ENCODE results near the gene AJUBA. TPM values are rescaled to one million over a fixed set of nuclear protein-coding genes. Genes with fewer than 3 reads are reported as not detected.

Gene AJUBA
- total and polyA plus RNA-seq, 2 donors (not counting 1 experiment from before 2014, with no cell fraction given) = 1.6 TPM; not detected in 1

- H3K9ac ChIP-seq (ENCODE audit: low read length) = no peak overlapping the region
- POLR2A ChIA-PET = no interaction called here
- H2AFZ ChIP-seq (ENCODE audit: insufficient read depth, low read depth, low read length, poor library complexity, severe bottlenecking) = no peak overlapping the region
- peaks cover 0 to 15% of the 10 kb centered on the region in 2 experiments for H3K36me3 ChIP-seq (replicated peaks in 1 of 2; ENCODE audit: control extremely low read depth in 1 of 2, control insufficient read depth in 1 of 2, extremely low read depth in 1 of 2, insufficient read depth in 2 of 2, low read length in 1 of 2)
- no peak overlapping the region for H3K4me3 ChIP-seq (ENCODE audit: control extremely low read depth in 1 of 5, extremely low read depth in 1 of 5, insufficient read depth in 1 of 5, low read depth in 2 of 5, low read length in 4 of 5)
- H3K4me3 Mint-ChIP-seq = no peak overlapping the region
- ATAC-seq (ENCODE audit: low read depth) (no peak), DNase-seq (no peak)
- WGBS (ENCODE audit: insufficient coverage) = 100% methylated on average over 5 of the region's 6 CpGs
- intact Hi-C loops (cut with micrococcal nuclease) = loop anchor here (5.0 to 10.0 kb wide), 2 partner anchors 113 to 670 kb away; partner anchors contain the start of gene LRP10
- no peaks in the 10 kb centered on the region for H4K20me1 ChIP-seq (ENCODE audit: control insufficient read depth, insufficient read depth, low read length, poor library complexity, severe bottlenecking)
- CTCF ChIA-PET = interaction anchor here (0.6 to 36.3 kb wide), 23 partner anchors 10 to 599 kb away, joined by 3 to 1134 read pairs (median 10); partner anchors contain the start of genes ACIN1, C14orf93, CDH24 and HAUS4
- H3K4me2 ChIP-seq (replicated peaks; ENCODE audit: low read depth, low read length, poor library complexity, severe bottlenecking) = no peak overlapping the region
- H3K27me3 Mint-ChIP-seq = peaks cover 2% of the 10 kb centered on the region
- no peak overlapping the region for H3K27ac Mint-ChIP-seq
- peaks cover 0 to 25% (median 10%) of the 10 kb centered on the region in 4 experiments for H3K27me3 ChIP-seq (replicated peaks in 1 of 4; ENCODE audit: control extremely low read depth in 1 of 4, control insufficient read depth in 3 of 4, insufficient read depth in 4 of 4, low read length in 3 of 4)
- H3K79me2 ChIP-seq (ENCODE audit: control insufficient read depth, insufficient read depth, low read length) = no peaks in the 10 kb centered on the region
- H3K4me1 Mint-ChIP-seq = peaks cover 7% of the 10 kb centered on the region
- H3K9me3 Mint-ChIP-seq (ENCODE audit: insufficient read depth) = no peaks in the 10 kb centered on the region
- peaks cover 24 to 31% of the 10 kb centered on the region in 2 donors for H3K4me1 ChIP-seq (ENCODE audit: control insufficient read depth in 2 of 2, insufficient read depth in 2 of 2, low read length in 2 of 2)
- no peak overlapping the region for H3K27ac ChIP-seq (ENCODE audit: low read length in 2 of 2)
- peaks cover 0 to 8% (median 0%) of the 10 kb centered on the region in 3 donors for H3K9me3 ChIP-seq (ENCODE audit: control extremely low read depth in 1 of 3, control insufficient read depth in 2 of 3, insufficient read depth in 1 of 3, low read length in 2 of 3)
- TF ChIP-seq EZH2 (IDR thresholded peaks at IDR 0.05; ENCODE audit: borderline replicate concordance, insufficient read depth, low read depth, low read length, poor library complexity, severe bottlenecking) (no peak), CTCF (IDR thresholded peaks at IDR 0.05) (no peak)
Measured at GRCh38 chr14:22984959-22985658, 2.8 kb upstream of the AJUBA start.

Data from B cell (primary cell).